GM21528 (cell line): ENCODE data around the gene ELL2.
A peak's percentile ranks its signal among the peaks of the same experiment; 100 is the strongest.

Source experiments
- ATAC-seq: cut with Tn5 transposase; IDR thresholded peaks from one replicate; pipeline ENCODE4 v1.9.1; 2021; ENCODE audit warnings: mild to moderate bottlenecking, moderate library complexity; ENCODE audit not compliant: unreplicated experiment, low FRiP score

The ELL2 gene

DNA sequence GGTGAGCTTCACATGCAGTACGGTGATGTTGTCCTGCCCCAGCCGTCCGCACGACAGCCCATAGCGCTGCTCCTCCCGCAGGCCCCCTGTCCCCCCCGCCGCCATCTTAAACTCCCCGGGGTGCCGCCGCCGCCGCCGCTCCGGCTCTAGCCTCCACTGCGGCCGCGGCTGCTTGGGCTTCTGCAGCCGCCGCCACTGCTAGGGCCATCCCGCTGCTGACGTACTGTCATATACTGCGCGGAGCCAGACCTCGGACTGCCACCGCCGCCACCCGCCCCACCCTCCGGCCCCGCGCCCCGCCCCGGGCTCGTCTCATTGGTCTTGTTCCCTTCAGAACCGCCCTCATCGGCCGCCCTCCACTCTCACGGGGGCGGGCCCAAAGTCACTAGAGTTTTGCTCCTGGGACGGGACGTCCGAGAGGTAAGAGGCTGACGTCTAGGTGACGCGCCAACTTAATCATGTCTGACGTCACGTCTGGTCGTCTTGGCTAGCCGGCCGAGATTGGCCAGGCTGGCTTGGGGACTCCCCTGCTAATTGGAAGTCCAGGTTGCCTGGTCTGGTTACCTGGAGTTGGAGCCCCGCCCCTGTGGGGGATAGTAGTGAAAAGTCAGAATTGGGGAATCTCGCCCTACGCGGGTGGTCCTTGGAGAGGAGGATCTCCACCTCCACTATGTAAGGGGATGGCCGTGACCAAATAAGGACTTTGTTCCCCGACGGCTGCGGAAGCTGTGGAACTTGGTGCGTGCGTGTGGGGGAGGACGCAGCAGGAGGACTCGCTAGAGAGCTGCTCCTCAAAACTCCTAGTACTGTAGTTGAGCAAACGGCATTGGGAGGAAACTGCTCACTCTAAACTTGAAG lies at the start of gene ELL2:
Gene ELL2, minus strand, starts transcription at position 235 of the 858 bp plus-strand sequence. Its CDS starts 130 bp downstream, at position 105.
- ATAC-seq = peak; percentile 88

DNA sequence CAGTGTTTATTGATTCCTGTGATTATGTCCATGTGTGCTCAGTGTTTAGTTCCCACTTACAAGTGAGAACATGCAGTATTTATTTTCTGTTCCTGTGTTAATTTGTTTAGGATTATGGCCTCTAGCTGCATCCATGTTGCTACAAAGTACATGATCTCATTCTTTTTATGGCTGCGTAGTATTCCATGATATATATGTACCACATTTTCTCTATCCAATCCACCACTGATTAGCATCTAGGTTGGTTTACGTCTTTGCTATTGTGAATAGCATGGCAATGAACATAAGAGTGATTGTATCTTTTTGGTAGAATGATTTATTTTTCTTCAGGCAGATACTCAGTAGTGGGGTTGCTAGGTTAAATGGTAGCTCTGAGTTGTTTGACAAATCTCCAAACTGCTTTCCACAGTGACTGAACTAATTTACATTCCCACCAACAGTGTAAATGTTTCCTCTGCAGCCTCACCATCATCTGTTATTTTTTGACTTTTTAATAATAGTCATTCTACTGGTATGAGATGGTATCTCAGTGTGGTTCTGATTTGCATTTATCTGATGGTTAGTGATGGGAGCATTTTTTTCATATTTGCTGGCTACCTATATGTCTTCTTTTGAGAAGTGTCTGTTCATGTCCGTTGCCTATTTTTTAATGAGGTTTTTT lies 47.5 kb upstream of the ELL2 start:
- no peak for ATAC-seq

DNA sequence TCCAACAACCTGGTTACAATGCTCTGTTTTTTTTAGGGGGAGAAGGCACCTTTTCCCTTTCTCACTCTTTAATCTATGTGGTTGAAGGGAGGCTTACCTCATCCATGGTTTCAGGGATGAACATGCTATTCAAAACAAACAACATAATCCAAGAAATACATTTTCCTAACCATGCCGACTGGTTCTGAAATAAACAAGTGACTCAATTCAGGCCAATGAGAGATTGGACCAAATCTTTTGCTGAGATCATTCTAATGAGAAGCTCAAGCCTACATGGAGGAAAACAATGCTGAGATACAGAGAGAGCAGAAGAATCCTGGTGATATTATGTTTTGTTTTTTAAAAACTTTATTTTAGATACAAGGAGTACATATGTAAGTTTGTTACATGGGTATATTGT lies 46.8 kb upstream of the ELL2 start:
- ATAC-seq = no peak

DNA sequence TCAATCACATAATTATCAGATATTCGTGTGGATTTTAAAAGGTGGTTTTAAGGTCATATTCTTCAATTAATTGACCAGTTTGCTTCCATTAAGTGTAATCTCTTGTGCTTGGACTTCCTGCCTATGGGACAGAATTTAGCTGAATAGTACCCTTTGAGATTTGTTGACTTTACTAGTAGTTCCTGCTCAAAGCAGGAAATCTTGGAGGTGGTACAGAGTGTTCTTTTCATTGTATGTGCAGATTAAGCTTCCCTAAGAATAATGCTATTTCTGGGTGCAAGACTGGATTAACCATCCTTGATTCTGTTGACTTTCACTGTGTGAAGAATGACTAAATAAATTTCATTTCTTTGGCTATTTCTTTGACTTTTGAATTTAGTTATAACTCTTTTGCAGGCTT lies 45.4 kb upstream of the ELL2 start:
- no peak for ATAC-seq

DNA sequence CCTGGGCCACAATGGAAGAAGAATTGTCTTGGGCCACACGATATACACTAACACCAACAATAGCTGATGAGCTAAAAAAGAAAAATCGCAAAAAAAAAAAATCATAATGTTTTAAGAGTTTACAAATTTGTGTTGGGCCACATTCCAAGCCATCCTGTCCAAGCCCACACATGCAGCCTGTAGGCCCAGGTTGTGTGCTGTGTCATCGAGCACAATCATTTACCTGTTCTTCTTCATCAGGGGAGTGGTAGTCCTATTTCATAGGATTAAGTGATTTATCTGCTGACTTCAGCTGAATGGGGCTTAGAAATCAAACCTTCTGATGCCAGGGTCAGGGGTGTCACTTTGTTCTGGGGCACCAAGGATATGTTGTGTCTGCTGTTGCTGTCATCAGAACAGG lies 44.6 kb upstream of the ELL2 start:
- ATAC-seq = no peak

DNA sequence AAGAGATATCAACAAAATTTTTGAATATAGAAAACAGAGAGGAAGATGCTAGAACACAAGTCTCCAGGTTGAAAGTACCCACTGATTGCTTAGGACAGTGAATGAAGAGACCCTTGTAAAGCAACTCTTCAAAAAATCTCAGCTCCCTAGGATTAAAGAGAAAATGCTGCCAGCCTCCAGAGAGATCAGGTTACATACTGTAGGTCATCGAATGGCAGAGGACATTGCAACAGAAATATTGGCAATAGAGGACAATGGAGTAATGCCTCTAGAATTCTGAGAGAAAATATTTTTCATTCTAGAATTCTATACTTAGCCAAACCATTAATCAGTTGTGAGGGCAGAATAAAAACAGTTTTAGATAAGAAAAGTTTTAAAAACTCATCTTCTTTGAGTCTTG lies 43.1 kb upstream of the ELL2 start:
- no peak for ATAC-seq

DNA sequence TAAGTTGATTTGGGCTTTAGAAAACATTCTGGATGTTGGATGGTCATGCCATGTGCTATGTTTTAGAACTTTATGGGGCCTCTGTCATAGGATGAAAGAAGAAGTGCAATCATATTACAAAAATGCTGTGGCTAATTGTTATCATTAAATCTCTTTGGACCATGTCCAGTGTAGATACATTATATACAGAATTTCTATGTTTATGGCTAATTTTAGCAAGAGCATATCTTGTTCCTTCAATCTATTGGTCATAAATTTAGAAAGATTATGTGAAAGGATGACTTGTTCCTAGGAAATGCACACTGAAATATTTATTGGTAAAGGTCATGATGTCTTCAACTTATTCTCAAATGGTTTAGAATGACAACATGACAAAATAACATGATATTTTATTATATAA lies 42.4 kb upstream of the ELL2 start:
- no peak for ATAC-seq

DNA sequence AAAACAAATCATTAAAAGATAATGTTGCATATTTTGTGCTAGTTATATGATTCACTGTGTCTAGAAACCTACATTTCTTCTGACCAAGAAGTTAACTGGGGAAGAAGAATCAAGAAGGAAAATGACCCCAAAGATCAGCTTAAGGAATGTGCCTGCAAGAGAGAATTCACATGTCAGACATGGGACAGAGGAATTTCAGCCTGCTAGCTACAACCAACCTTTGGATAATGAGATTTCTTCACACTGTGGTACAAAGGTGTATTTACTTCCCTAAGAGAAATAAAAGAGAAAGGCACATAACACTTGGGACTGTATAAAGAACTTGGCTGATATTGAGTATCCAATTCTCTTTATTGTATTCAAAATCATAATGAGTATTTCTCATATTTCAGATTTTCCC lies 39.6 kb upstream of the ELL2 start:
- no peak for ATAC-seq

DNA sequence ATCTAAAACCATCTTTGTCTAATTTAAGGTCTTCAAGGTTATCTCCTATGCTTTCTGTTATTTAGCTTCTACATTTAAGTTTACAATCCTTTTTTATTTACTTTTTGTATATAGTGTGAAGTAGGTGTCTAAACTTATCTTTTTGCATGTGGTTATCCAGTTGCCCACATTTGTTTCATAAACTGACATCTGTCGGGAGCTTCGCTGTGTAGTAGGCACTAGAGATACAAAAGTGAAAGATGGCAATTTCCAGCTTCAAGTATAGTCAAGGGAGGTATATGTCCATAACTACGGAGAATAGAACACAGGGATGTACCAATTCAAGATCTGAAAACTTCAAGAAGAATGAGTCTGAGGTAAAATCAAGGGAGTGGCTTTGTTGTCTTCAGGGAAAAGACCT lies 38.7 kb upstream of the ELL2 start:
- no peak for ATAC-seq

DNA sequence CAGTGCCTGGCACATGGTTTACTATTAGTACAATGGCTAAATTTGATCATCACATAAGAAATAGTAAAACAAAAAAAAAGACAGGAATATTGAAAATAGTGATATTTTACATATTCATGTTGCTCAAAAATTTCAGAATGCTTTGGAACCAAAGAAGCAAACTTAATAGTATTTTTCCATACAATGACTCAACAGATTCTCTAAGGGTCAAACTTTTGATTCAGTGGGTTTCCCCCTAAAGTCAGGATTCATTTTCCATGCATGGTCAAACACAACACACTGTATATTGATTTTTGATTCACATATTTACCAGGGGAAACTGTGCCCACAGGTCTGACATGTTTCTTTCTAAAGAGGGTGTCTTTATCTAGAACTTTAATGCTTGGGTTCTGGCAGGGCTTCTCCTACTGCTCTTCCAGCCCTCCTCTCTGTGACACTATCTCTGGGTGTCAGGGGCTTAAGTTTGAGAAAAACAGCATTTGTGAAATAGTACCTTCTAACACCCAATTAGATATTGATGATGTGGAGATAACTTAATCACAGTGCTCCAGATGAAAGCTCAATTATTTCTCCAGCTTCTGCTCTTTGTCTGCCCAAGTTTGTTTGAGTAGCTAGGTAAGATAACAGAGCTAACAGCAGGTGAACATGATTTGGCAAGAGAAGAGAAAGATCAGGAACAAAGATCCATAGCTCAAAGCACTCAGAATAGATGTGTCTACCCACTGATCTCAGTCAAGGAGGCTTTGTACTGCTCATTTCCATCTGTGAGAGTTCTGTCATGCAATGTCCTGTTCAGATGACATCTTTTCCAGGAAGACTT lies 35.5 kb upstream of the ELL2 start:
- ATAC-seq = no peak

DNA sequence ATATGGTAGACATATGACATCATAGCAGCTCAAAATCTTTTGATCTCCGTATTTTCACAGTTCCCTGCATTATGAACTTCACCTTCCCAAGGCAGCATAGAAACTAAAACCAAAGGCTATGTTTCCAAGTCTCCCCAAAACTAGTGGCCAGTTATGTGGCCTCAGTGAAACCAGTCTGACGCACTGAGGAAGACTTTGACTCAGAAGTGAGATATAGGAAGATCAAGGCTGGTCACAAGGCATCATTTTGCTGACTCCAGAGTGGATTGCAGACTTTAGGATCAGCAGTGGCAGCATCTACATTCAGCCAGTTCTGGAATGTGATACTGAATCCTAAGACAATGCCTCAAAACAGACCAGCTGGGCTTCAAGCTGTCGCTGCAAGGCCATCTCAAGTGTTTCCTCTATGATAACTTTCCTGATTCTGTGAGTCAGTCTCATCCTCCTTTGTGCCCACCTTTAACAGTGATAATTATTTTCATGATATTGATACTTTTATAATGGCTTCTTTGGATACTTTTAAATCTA lies 34.4 kb upstream of the ELL2 start:
- ATAC-seq = no peak

DNA sequence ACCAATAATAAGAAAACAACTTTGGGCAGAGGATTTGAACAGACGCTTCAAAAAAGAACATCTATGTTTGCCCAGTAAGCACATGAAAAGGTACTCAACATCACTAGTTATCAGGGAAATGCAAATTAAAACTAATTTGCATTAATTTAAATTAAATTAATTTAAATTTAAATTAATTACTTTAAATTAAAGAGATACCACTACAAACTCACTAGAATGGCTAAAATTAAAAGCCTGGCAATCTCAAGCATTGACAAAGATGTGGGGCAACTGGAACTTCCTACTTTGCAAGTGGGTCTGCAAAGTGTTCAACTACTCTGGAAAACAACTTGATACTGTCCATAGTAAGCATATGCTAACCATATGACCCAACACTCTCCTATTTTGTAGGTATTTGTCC lies 32.1 kb upstream of the ELL2 start:
- ATAC-seq = no peak

DNA sequence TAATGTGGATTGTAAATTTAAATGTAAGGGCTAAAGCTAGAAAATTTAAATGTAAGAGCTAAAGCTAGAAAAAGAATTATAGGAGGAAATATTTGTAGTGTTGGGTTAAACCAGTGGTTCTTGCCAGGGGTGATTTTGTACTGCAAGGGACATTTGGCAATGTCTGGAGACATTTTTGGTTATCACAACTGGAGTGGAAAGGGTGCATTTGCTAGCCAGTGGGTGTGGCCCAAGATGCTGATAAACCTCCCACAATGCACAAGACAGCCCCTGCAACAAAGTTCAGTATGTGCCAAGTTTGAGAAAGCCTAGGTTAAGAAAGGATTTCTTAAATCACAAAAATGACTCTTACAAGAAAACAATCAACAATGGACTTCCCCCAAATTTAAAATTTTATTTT lies 31.6 kb upstream of the ELL2 start:
- no peak for ATAC-seq

DNA sequence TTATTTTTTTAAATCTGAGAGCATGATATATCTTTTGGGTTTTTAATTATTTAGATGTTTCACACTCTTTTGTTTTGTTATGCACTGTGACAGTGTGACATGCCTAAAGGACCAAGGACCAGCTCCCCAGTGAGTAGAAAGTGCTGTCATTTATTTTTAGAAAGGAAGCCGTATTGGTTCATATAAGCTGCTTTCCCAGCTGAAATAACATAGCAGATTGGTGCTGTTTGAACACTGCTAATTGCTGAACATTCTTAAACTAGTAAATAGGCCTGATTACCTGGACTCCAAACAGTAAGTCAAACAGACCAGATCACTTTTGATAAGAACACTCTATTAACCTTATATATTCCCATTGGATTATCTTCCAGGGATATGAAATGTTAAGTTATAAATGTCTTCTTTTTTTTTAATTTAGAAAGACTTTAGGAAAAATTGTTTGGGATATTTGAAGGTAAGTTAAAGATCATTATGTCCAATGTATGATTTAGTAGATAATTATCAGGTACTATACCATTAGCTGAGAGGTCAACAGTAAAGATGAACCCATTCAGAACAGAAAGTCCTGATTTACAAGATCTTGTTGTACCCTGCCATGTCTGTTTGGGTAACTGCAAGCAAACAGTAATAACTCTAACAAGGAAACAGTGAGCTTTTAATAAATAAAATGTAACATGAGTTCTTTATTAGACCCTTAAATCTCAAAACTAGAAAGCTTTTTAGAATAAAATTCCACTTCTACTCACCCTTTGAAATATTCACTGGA lies 27.8 kb upstream of the ELL2 start:
- ATAC-seq = no peak

DNA sequence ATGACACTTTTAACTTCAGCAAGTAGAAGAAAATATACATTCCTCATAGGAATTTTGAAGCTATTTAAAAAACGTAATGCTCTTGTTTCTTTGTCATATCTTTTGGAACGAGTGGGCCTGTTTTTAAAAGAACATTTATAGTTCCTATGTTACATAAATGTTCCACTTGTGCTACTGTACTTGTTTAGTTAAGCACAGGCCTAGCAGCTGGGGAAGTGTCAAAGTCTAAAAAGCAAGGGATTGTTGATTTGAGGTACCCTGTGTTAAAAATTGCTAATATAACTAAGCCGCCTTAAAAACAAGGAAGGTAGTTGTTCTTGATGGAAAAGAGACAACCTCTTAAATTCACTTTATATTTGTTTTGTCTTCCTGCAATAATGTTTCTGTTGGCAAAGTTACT lies 27.2 kb upstream of the ELL2 start:
- ATAC-seq = no peak

DNA sequence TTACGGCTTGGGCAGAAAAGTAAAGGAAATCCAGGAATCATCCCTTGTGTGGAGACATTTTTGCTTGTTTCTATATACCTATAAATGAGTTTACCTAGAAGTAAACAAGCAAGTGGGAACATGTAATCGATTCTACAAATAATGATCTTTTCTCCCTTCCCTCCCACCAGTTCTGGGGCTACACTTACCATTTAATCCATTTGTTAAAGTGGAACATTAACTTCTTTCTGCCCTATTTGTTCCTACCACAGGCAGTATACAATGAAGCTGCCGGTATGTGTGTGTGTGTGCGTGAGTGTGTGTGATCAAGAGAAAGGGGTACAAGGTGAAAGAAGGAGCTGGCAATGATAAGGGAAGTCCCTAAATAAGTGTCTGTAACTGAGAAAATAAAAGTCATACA lies 26.4 kb upstream of the ELL2 start:
- no peak for ATAC-seq

DNA sequence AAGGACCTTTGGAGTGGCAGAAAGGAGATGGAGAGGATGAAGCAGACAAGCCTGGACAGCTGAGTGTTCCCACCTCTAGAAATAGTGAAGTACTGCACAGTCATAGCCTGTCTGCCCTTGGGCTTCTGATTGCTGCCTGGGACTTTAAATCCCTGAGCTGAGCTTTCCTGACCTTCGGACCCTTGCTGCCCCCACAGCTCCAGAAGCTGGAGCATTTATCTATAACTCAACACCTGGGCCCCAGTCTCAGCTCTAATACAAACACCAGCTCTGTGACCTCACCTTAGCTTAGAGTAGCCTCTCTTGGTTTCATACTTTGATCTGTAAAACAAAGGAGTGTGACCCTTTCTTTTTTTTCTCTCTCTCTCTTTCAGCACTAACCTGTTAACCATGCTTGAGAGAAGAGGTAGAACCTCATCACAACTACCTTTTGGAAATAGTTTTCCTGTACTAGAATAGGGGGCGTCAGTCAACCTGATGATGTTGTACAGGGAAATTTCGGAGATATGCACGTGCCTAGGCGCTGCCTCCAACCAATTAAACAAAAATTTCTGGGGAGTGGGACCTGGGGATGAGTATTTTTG lies 25.4 kb upstream of the ELL2 start:
- no peak for ATAC-seq

DNA sequence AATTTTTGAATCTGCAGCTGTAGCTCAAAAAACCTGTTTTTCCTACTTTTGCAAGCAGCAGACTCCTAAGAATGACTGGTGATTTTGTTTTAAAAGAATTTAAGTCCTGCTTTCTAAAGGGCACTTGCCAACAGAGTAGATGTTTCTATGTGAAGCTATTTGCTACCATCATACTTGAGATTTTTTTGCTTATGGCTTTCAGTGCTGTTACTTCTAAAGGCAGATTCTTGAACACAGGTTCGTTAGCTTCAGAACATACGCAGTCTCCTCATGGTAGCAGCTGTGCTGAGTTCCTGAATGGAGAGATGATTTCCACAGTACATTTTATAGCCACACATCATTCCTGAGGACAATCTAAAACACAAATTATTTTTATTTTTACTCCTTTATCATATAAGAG lies 24.4 kb upstream of the ELL2 start:
- ATAC-seq = no peak

DNA sequence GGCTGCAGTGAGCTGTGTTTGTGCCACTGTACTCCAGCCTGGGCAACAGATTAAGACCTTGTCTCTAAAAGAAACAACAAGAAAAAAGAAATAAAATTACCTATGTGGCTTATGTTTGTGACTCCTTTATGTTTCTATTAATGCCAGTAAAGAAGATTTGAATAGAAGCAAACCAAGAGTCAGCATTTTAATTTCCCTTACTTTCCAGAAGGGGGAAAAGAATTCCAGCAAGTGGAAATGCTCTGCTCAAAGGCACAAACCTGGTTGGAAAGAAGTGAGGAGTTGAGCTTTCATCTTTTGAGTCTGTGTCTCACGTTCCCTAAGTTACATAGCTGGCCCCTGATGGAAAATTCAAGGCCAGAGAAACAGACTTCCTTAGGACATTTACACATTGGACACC lies 23.6 kb upstream of the ELL2 start:
- no peak for ATAC-seq
